IMR-90 (cell line): Measurements from ENCODE around the gene TP53I11. TPM values are rescaled to one million over a fixed set of nuclear protein-coding genes. Genes with fewer than 3 reads are reported as not detected.

Experiments
- ATAC-seq: fragments of 200-7000 bp; cut with Tn5 transposase; 2 replicates; pipeline ENCODE4 v1.9.1; 2020; ENCODE audit warnings: low read depth, mild to moderate bottlenecking, moderate library complexity
- BruUV-seq: library from RNA; stranded (reverse); fragments of 400-500 nt; replicated peaks from 2 replicates; lab custom pipeline; 2021; lab: Mats Ljungman, UMichigan
- CTCF ChIA-PET: fragments of 300-600 bp; formaldehyde crosslinking; extraction: SDS; loops from one replicate; lab custom pipeline; 2021; ENCODE audit warnings: antibody characterized with exemption; lab: Yijun Ruan, JAX
- POLR2A ChIA-PET: fragments of 300-600 bp; sonication (Branson Sonifier 250); formaldehyde crosslinking; loops from one replicate; lab custom pipeline; 2022; ENCODE audit warnings: antibody characterized with exemption; ENCODE audit not compliant: unreplicated experiment; lab: Charles Lee
- DNase-seq: peaks from one replicate; pipeline ENCODE4 v3.0.0; 2013
- H2AFZ ChIP-seq: replicated peaks from 2 replicates; pipeline ENCODE3; 2013; ENCODE audit warnings: low read length, mild to moderate bottlenecking; ENCODE audit not compliant: poor library complexity
- H2AK5ac ChIP-seq: 2 replicates; pipeline ENCODE4 v1.6.1; 2013; ENCODE audit warnings: low read depth, low read length, inconsistent platforms
- H2AK9ac ChIP-seq: replicated peaks from 2 replicates; pipeline ENCODE3; 2013; ENCODE audit warnings: mild to moderate bottlenecking, low read depth, low read length, moderate library complexity; ENCODE audit not compliant: poor library complexity
- H2BK120ac ChIP-seq: 2 replicates; pipeline ENCODE4 v1.6.1; 2013; ENCODE audit warnings: low read depth, low read length, inconsistent platforms
- H2BK15ac ChIP-seq: 3 replicates; pipeline ENCODE4 v1.6.1; 2013; ENCODE audit warnings: low read depth, low read length, inconsistent platforms
- H2BK20ac ChIP-seq: 2 replicates; pipeline ENCODE4 v1.6.1; 2013; ENCODE audit warnings: low read depth, mild to moderate bottlenecking, inconsistent platforms, low read length, moderate library complexity
- H2BK5ac ChIP-seq: 2 replicates; pipeline ENCODE4 v1.6.1; 2013; ENCODE audit warnings: mild to moderate bottlenecking, low read depth, low read length, inconsistent platforms; ENCODE audit not compliant: poor library complexity, severe bottlenecking
- H3K14ac ChIP-seq: replicated peaks from 2 replicates; pipeline ENCODE4 v1.6.1; 2013; ENCODE audit warnings: low read depth, low read length, inconsistent platforms
- H3K18ac ChIP-seq: 2 replicates; pipeline ENCODE4 v1.6.1; 2013; ENCODE audit warnings: low read depth, low read length, control low read depth
- H3K23ac ChIP-seq: 2 replicates; pipeline ENCODE4 v1.6.1; 2013; ENCODE audit warnings: low read depth, low read length, inconsistent platforms
- H3K27ac ChIP-seq: 2 replicates; pipeline ENCODE4 v1.5.1; 2013; ENCODE audit warnings: mild to moderate bottlenecking, control low read depth, low read length; ENCODE audit not compliant: insufficient read depth
- H3K27me3 ChIP-seq: 2 replicates; pipeline ENCODE4 v1.6.1; 2013; ENCODE audit warnings: low read length; ENCODE audit not compliant: control insufficient read depth, insufficient read depth
- H3K36me3 ChIP-seq: 2 replicates; pipeline ENCODE4 v1.6.1; 2013; ENCODE audit warnings: low read length, mixed read lengths; ENCODE audit not compliant: control insufficient read depth, insufficient read depth
- H3K4ac ChIP-seq: 2 replicates; pipeline ENCODE4 v1.6.1; 2013; ENCODE audit warnings: low read depth, low read length, inconsistent platforms
- H3K4me1 ChIP-seq: 2 replicates; pipeline ENCODE4 v1.6.1; 2013; ENCODE audit warnings: low read length, mixed read lengths; ENCODE audit not compliant: control insufficient read depth, insufficient read depth
- H3K4me2 ChIP-seq: 2 replicates; pipeline ENCODE4 v1.6.1; 2013; ENCODE audit warnings: low read depth, mild to moderate bottlenecking, control low read depth, low read length, moderate library complexity
- H3K4me3 ChIP-seq: 2 replicates; pipeline ENCODE4 v1.5.1; 2013; ENCODE audit warnings: low read depth, mild to moderate bottlenecking, control low read depth, low read length, moderate library complexity; ENCODE audit not compliant: insufficient read depth
- H3K56ac ChIP-seq: 2 replicates; pipeline ENCODE4 v1.6.1; 2013; ENCODE audit warnings: low read length, inconsistent platforms; ENCODE audit not compliant: insufficient read depth; ENCODE audit errors: extremely low read depth
- H3K79me1 ChIP-seq, 2 experiments: 2 replicates each; pipeline ENCODE4 v1.6.1; 2013; ENCODE audit warnings: low read length in 2 of 2, inconsistent platforms in 1 of 2, low read depth in 1 of 2
- H3K9ac ChIP-seq: 2 replicates; pipeline ENCODE4 v1.6.1; 2013; ENCODE audit warnings: low read depth, low read length, control low read depth
- H3K9me1 ChIP-seq: 2 replicates; pipeline ENCODE4 v1.6.1; 2013; ENCODE audit warnings: low read length, inconsistent platforms; ENCODE audit not compliant: insufficient read depth
- H3K9me3 ChIP-seq: 2 replicates; pipeline ENCODE4 v1.6.1; 2013; ENCODE audit warnings: low read length; ENCODE audit not compliant: control insufficient read depth, insufficient read depth
- H4K20me1 ChIP-seq: 2 replicates; pipeline ENCODE4 v1.6.1; 2013; ENCODE audit warnings: low read length, inconsistent platforms; ENCODE audit not compliant: insufficient read depth
- H4K5ac ChIP-seq: 2 replicates; pipeline ENCODE4 v1.6.1; 2013; ENCODE audit warnings: mild to moderate bottlenecking, low read depth, low read length, control low read depth
- H4K8ac ChIP-seq, 2 experiments: 2 replicates each; pipeline ENCODE4 v1.6.1; 2013; ENCODE audit warnings: low read depth in 2 of 2, low read length in 2 of 2, control low read depth in 1 of 2, inconsistent platforms in 1 of 2
- H4K91ac ChIP-seq: 2 replicates; pipeline ENCODE4 v1.6.1; 2013; ENCODE audit warnings: low read depth, low read length, inconsistent platforms; ENCODE audit not compliant: insufficient read depth
- CEBPB ChIP-seq: IDR thresholded peaks from 2 replicates; pipeline ENCODE4 v1.6.1; 2012; ENCODE audit warnings: low read depth, low read length, improper control_type of control experiment
- CHD1 ChIP-seq: IDR thresholded peaks from 2 replicates; pipeline ENCODE4 v1.6.1; 2012; ENCODE audit warnings: low read depth, low read length, improper control_type of control experiment
- ELK1 ChIP-seq: fragments of 150-350 bp; IDR thresholded peaks from 2 replicates; pipeline ENCODE4 v1.6.1; 2016; ENCODE audit warnings: low read depth, mild to moderate bottlenecking, low read length, moderate library complexity, borderline replicate concordance
- MXI1 ChIP-seq: IDR thresholded peaks from 2 replicates; pipeline ENCODE4 v1.6.1; 2012; ENCODE audit warnings: low read depth, mild to moderate bottlenecking, low read length, moderate library complexity, borderline replicate concordance
- POLR2A ChIP-seq: IDR thresholded peaks from 2 replicates; pipeline ENCODE4 v1.6.1; 2012; ENCODE audit warnings: mild to moderate bottlenecking, low read depth, low read length
- RAD21 ChIP-seq: IDR thresholded peaks from 2 replicates; pipeline ENCODE4 v1.6.1; 2012; ENCODE audit warnings: low read length, improper control_type of control experiment
- SMC3 ChIP-seq: fragments of 150-350 bp; IDR thresholded peaks from 2 replicates; pipeline ENCODE4 v1.6.1; 2016; ENCODE audit warnings: low read depth, mild to moderate bottlenecking, antibody characterized with exemption, low read length, moderate library complexity
- USF2 ChIP-seq: fragments of 150-350 bp; IDR thresholded peaks from 2 replicates; pipeline ENCODE4 v1.6.1; 2017; ENCODE audit warnings: mild to moderate bottlenecking, antibody characterized with exemption, low read length, low read depth
- WGBS, 2 experiments: methylation state at CpG; one replicate each; pipeline versions ENCODE4 v1.1.5 to v1.1.7; 2013; ENCODE audit warnings: missing lambda C conversion rate in 2 of 2; ENCODE audit not compliant: insufficient read length in 1 of 2; ENCODE audit errors: extremely low coverage in 2 of 2; 5-methylcytosine and 5-hydroxymethylcytosine counted together
- dilution Hi-C: fragments of 300-500 bp; cut with HindIII; formaldehyde crosslinking; loops from one replicate; pipeline ENCODE4 v1.14.3; 2018; ENCODE audit warnings: low sequenced_read_pairs; ENCODE audit not compliant: unreplicated experiment
- in situ Hi-C: fragments of 300-500 bp; cut with MboI; formaldehyde crosslinking; loops from 3 replicates; pipeline ENCODE4 v1.14.3; 2019; ENCODE audit warnings: low sequenced_read_pairs, inconsistent platforms, mixed read lengths
- intact Hi-C: fragments of 100-400 bp; cut with micrococcal nuclease; formaldehyde crosslinking; loops from 2 replicates; pipeline ENCODE4 v1.10.0; 2022
- polyA plus RNA-seq, 3 experiments: library from polyadenylated mRNA; depleted of rRNA; stranded (reverse); fragments of >200 nt; gene quantifications; 2 replicates each; pipeline ENCODE4 v1.2.3, GENCODE V29; 2012; ENCODE audit warnings: low replicate concordance in 1 of 3
- total RNA-seq: library from RNA; depleted of rRNA; stranded (reverse); fragments of >200 nt; gene quantifications from 2 replicates; pipeline ENCODE4 v1.2.3, GENCODE V29; 2012

TP53I11 gene
- total and polyA plus RNA-seq, 2 of the 4 experiments (the other 2 are of a cell fraction): 3.9 to 22.0 TPM

GRCh38 chr11:44967930-44968496 is 17.3 kb upstream of the TP53I11 start:
- CTCF ChIA-PET: no interaction called here
- Histone ChIP-seq H3K79me1 (no peaks in the 10 kb centered on the region), H2BK20ac (no peak overlapping the region), H2BK5ac (no peak overlapping the region), H3K36me3 (no peaks in the 10 kb centered on the region), H2AK9ac (no peak overlapping the region), H3K9me3 (no peaks in the 10 kb centered on the region), H3K27me3 (peaks cover 34% of the 10 kb centered on the region), H4K5ac (no peak overlapping the region), H3K23ac (no peak overlapping the region), H4K8ac (no peak overlapping the region), H3K14ac (no peak overlapping the region), H2BK120ac (no peak overlapping the region), H2BK15ac (no peak overlapping the region), H3K27ac (no peak overlapping the region), H2AFZ (no peak overlapping the region), H3K4me1 (no peaks in the 10 kb centered on the region), H3K56ac (no peak overlapping the region), H3K4me2 (no peak overlapping the region), H3K4me3 (no peak overlapping the region), H2AK5ac (no peak overlapping the region), H4K91ac (no peak overlapping the region), H3K9ac (no peak overlapping the region), H3K9me1 (no peaks in the 10 kb centered on the region), H4K20me1 (no peaks in the 10 kb centered on the region), H3K4ac (no peak overlapping the region), H3K18ac (no peak overlapping the region)
- intact Hi-C loops (no loop called here), in situ Hi-C loops (no loop called here), dilution Hi-C loops (no loop called here)
- WGBS, 2 experiments: 80% methylated on average over 1 of the region's 3 CpGs; no CpG with 5 or more reads in 1 of the 2 experiments
- POLR2A ChIA-PET: no interaction called here
- DNase-seq (no peak), ATAC-seq (no peak)
- BruUV-seq: no TSS peak
- TF ChIP-seq POLR2A (no peak), CHD1 (no peak), SMC3 (no peak), ELK1 (no peak), CEBPB (no peak), MXI1 (no peak), USF2 (no peak), RAD21 (no peak)
